Panc1 (cell line): ENCODE measurements around the gene CANT1. TPM values are rescaled to one million over a fixed set of nuclear protein-coding genes. Genes with fewer than 3 reads are reported as not detected.
"Not testable (repeated sequence)": the region's sequence is repeated elsewhere in the genome, so short reads cannot be mapped to it uniquely, and the experiment has no call there.

Source experiments
- ATAC-seq: fragments of 200-7000 bp; cut with Tn5 transposase; 2 replicates; pipeline ENCODE4 v1.9.1; 2020; ENCODE audit warnings: mild to moderate bottlenecking, moderate library complexity
- BruUV-seq: library from RNA; stranded (reverse); fragments of 400-500 nt; replicated peaks from 2 replicates; lab custom pipeline; 2021; lab: Mats Ljungman, UMichigan
- CTCF ChIA-PET: fragments of 300-600 bp; sonication (Branson Sonifier 250); formaldehyde crosslinking; loops from one replicate; lab custom pipeline; 2022; ENCODE audit warnings: antibody characterized with exemption; lab: Charles Lee
- POLR2A ChIA-PET: fragments of 300-600 bp; sonication (Branson Sonifier 250); formaldehyde crosslinking; loops from one replicate; lab custom pipeline; 2022; ENCODE audit warnings: antibody characterized with exemption; lab: Charles Lee
- DNase-seq: peaks from one replicate; pipeline ENCODE4 v3.0.0-alpha.2; 2010; ENCODE audit warnings: low read depth, low spot score
- H3K27ac ChIP-seq: 2 replicates; pipeline ENCODE4 v1.5.1; 2011; ENCODE audit warnings: mild to moderate bottlenecking, low read length, inconsistent platforms
- H3K27me3 ChIP-seq: fragments of 200-500 bp; sonication (Bioruptor generic); 2 replicates; pipeline ENCODE4 v1.6.0; 2014; ENCODE audit warnings: low read length, inconsistent platforms; ENCODE audit not compliant: control insufficient read depth, insufficient read depth
- H3K36me3 ChIP-seq: fragments of 200-500 bp; sonication (Bioruptor generic); 2 replicates; pipeline ENCODE4 v1.5.1; 2014; ENCODE audit warnings: inconsistent platforms, mild to moderate bottlenecking, low read length, moderate library complexity; ENCODE audit not compliant: control insufficient read depth, insufficient read depth
- H3K4me1 ChIP-seq: 2 replicates; pipeline ENCODE4 v1.5.1; 2011; ENCODE audit warnings: inconsistent platforms, mild to moderate bottlenecking, low read length, moderate library complexity; ENCODE audit not compliant: control insufficient read depth, insufficient read depth
- H3K4me3 ChIP-seq, 2 experiments: 2 replicates each; pipeline ENCODE4 v1.5.1; 2011 to 2012; ENCODE audit warnings: low read depth in 2 of 2, low read length in 2 of 2, mild to moderate bottlenecking in 2 of 2, inconsistent platforms in 1 of 2, moderate library complexity in 1 of 2
- H3K9me3 ChIP-seq: fragments of 200-500 bp; sonication (Bioruptor generic); 2 replicates; pipeline ENCODE4 v1.5.1; 2014; ENCODE audit warnings: low read depth, mild to moderate bottlenecking, inconsistent platforms, low read length, moderate library complexity; ENCODE audit not compliant: control insufficient read depth, insufficient read depth
- POLR2AphosphoS5 ChIP-seq: IDR thresholded peaks from 2 replicates; pipeline ENCODE4 v1.6.1; 2012; ENCODE audit warnings: mild to moderate bottlenecking, low read depth, low read length, moderate library complexity
- SIN3A ChIP-seq: IDR thresholded peaks from 2 replicates; pipeline ENCODE4 v1.6.1; 2012; ENCODE audit warnings: low read depth, mild to moderate bottlenecking, low read length, moderate library complexity, borderline replicate concordance; ENCODE audit not compliant: insufficient read depth
- TCF7L2 ChIP-seq: IDR thresholded peaks from 2 replicates; pipeline ENCODE4 v1.6.1; 2011; ENCODE audit warnings: mild to moderate bottlenecking, low read depth, low read length, inconsistent platforms
- in situ Hi-C: cut with HindIII; loops from 2 replicates; pipeline ENCODE4 v1.10.0; 2016; ENCODE audit warnings: low sequenced_read_pairs, low pct_unique_long_range_greater_than_20kb
- intact Hi-C: fragments of 100-400 bp; cut with micrococcal nuclease; formaldehyde crosslinking; loops from one replicate; pipeline ENCODE4 v1.10.0; 2022; ENCODE audit not compliant: unreplicated experiment
- total RNA-seq: library from RNA; stranded (reverse); gene quantifications from one replicate; pipeline ENCODE4 v1.2.1, GENCODE V29; 2021; ENCODE audit not compliant: unreplicated experiment
- TF ChIP-seq, protein P1 (sequence below), 2 experiments: IDR thresholded peaks; 2 replicates each; pipeline ENCODE4 v1.6.1; 2011 to 2012; ENCODE audit warnings: low read depth in 2 of 2, control low read depth in 1 of 2, low read length in 1 of 2, mild to moderate bottlenecking in 1 of 2, moderate library complexity in 1 of 2; ENCODE audit not compliant: insufficient read depth in 1 of 2
- TF ChIP-seq, protein P2 (sequence below): fragments of 450-650 bp; IDR thresholded peaks from 2 replicates; pipeline ENCODE4 v1.5.1; 2017; ENCODE audit warnings: mild to moderate bottlenecking

CANT1 gene
- total RNA-seq, 1 experiment from 2014 or later = 160 TPM

- ChIA-PET POLR2A (no interaction called here), CTCF (interaction anchor here (0.6 kb wide), 1 partner anchor 63 kb away, joined by 5 read pairs; no protein-coding TSS in a partner anchor)
- no TSS peak for BruUV-seq
- in situ Hi-C loops = no loop called here
- DNase-seq = no peak
- no peak overlapping the region for H3K4me3 ChIP-seq
- no peaks in the 10 kb centered on the region for H3K36me3 ChIP-seq
- no peak for TF ChIP-seq POLR2AphosphoS5
- TF ChIP-seq SIN3A = no peak
- no peak for ATAC-seq
- H3K27ac ChIP-seq = no peak overlapping the region
- H3K4me1 ChIP-seq = 0 out of 2 replicates have a peak, but pooled peaks cover 2% of the 10 kb centered on the region
- intact Hi-C loops = no loop called here
- no peaks in the 10 kb centered on the region for H3K9me3 ChIP-seq
- no peaks in the 10 kb centered on the region for H3K27me3 ChIP-seq
Measured at GRCh38 chr17:78963378-78963777, 46.2 kb downstream of the CANT1 start.

DNA sequence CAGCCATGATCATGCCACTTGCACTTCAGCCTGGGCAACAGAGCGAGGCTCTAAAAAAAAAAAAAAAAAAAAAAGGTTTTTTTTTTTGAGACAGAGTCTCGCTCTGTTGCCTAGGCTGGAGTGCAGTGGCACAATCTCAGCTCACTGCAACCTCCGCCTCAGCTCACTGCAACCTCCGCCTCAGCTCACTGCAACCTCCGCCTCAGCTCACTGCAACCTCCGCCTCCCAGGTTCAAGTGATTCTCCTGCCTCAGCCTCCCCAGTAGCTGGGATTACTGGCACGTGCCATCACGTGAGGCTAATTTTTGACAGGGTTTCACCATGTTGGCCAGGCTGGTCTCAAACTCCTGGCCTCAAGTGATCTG is 46.6 kb downstream of the CANT1 start:
- H3K4me3 ChIP-seq, H3K36me3 ChIP-seq, BruUV-seq, H3K4me1 ChIP-seq, ATAC-seq, in situ Hi-C loops, H3K27me3 ChIP-seq, H3K27ac ChIP-seq, intact Hi-C loops, CTCF ChIA-PET, DNase-seq, H3K9me3 ChIP-seq: not testable (repeated sequence)
- POLR2A ChIA-PET = interaction anchor here (0.7 kb wide), 1 partner anchor 131 kb away, joined by 7 read pairs; no protein-coding TSS in a partner anchor

DNA sequence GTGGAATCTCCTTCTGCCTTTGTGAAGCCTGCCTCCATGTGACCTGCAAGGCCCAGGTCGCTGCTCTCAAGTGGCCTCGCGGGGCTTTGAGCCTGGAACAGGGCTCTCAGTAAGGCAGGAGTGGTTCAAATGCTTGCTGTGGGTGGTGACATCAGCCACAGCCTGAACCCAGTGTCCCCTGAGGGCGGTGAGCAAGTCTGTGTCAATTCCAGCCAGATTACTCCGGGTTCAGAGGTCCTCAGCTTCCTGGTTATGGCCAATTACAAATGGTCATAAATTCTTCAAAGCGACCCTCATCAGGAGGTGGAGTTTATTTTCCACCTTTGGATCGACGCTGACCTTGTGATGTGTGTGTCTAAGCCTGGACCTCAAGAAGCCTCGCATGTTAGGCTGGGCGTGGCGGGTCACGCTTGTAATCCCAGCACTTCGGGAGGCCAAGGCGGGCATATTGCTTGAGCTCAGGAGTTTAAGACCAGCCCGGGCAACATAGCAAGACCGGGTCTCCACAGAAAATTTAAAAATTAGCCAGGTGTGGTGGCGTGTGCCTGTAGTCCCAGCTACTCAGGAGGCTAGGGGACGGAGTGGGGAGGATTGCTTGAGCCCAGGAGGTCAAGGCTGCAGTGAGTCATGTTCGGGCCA is 47.1 kb downstream of the CANT1 start:
- Histone ChIP-seq H3K27me3 (no peaks in the 10 kb centered on the region), H3K4me1 (0 out of 2 replicates have a peak, but pooled peaks cover 2% of the 10 kb centered on the region), H3K4me3 (no peak overlapping the region), H3K9me3 (no peaks in the 10 kb centered on the region), H3K36me3 (no peaks in the 10 kb centered on the region), H3K27ac (no peak overlapping the region)
- CTCF ChIA-PET = interaction anchor here (0.5 kb wide), 1 partner anchor 38 kb away, joined by 13 read pairs; no protein-coding TSS in a partner anchor
- ATAC-seq (peak; percentile 55; the same call in 1 of the 2 replicates), DNase-seq (no peak)
- intact Hi-C loops (no loop called here), in situ Hi-C loops (no loop called here)
- TF ChIP-seq, protein P1, sequence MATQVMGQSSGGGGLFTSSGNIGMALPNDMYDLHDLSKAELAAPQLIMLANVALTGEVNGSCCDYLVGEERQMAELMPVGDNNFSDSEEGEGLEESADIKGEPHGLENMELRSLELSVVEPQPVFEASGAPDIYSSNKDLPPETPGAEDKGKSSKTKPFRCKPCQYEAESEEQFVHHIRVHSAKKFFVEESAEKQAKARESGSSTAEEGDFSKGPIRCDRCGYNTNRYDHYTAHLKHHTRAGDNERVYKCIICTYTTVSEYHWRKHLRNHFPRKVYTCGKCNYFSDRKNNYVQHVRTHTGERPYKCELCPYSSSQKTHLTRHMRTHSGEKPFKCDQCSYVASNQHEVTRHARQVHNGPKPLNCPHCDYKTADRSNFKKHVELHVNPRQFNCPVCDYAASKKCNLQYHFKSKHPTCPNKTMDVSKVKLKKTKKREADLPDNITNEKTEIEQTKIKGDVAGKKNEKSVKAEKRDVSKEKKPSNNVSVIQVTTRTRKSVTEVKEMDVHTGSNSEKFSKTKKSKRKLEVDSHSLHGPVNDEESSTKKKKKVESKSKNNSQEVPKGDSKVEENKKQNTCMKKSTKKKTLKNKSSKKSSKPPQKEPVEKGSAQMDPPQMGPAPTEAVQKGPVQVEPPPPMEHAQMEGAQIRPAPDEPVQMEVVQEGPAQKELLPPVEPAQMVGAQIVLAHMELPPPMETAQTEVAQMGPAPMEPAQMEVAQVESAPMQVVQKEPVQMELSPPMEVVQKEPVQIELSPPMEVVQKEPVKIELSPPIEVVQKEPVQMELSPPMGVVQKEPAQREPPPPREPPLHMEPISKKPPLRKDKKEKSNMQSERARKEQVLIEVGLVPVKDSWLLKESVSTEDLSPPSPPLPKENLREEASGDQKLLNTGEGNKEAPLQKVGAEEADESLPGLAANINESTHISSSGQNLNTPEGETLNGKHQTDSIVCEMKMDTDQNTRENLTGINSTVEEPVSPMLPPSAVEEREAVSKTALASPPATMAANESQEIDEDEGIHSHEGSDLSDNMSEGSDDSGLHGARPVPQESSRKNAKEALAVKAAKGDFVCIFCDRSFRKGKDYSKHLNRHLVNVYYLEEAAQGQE (IDR thresholded peaks at IDR 0.05; ENCODE audit: insufficient read depth in 1 of 2, low read depth in 2 of 2, low read length in 1 of 2) = no peak
- no peak for TF ChIP-seq TCF7L2
- TF ChIP-seq, protein P2, sequence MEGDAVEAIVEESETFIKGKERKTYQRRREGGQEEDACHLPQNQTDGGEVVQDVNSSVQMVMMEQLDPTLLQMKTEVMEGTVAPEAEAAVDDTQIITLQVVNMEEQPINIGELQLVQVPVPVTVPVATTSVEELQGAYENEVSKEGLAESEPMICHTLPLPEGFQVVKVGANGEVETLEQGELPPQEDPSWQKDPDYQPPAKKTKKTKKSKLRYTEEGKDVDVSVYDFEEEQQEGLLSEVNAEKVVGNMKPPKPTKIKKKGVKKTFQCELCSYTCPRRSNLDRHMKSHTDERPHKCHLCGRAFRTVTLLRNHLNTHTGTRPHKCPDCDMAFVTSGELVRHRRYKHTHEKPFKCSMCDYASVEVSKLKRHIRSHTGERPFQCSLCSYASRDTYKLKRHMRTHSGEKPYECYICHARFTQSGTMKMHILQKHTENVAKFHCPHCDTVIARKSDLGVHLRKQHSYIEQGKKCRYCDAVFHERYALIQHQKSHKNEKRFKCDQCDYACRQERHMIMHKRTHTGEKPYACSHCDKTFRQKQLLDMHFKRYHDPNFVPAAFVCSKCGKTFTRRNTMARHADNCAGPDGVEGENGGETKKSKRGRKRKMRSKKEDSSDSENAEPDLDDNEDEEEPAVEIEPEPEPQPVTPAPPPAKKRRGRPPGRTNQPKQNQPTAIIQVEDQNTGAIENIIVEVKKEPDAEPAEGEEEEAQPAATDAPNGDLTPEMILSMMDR = no peak
- TF ChIP-seq POLR2AphosphoS5 = no peak
- no peak for TF ChIP-seq SIN3A
- BruUV-seq = no TSS peak
- POLR2A ChIA-PET = interaction anchor here (0.7 kb wide), 1 partner anchor 131 kb away, joined by 7 read pairs; no protein-coding TSS in a partner anchor
